Measurements from ENCODE around the gene WDR6.
A peak's percentile ranks its signal among the peaks of the same experiment; 100 is the strongest.

The WDR6 gene

DNA sequence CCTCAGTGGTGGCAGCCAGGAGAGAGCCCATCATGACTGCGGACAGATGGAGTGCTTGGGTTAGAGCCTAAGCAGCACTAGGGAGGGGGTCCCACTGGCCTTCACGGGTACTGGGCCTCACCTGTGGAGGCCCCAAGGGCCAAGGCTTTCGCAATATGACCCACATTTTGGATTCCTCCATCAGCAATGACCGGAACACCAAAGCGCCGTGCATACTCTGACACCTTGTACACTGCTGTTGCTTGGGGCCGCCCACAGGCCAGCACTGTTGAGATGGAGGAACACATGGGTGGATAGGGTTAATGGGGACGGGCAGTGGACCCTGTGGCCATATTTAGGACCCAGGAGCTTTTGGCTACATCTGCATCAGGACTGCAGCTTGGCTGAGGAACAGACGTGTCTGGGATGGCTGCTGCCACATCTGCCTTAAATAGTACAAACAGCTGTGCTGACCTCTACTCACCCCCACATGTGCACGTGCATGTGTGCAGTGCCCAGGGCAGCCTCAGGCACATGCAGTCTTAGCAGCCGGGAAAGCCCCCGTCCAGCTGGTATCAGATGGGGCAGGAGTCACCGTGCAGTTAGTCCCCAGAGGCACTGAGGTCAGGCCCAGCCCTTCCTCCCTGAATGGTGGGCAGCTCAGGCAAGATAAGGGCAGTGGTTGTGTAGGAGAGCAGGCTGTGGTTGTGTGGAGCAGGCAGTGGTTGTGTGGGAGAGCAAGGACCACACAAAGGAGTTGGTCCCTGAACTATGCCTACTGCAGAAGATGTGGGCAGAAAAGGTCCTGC is 18.0 kb downstream of the WDR6 start:
- no peak overlapping the region for H3K9ac ChIP-seq (ENCODE audit: low read length)
- H3K4me3 ChIP-seq (ENCODE audit: insufficient read depth, low read length, poor library complexity, severe bottlenecking), result no peak overlapping the region
- no peaks in the 10 kb centered on the region for H3K9me3 ChIP-seq (ENCODE audit: insufficient read depth, low read length)
- H2AFZ ChIP-seq (ENCODE audit: low read depth, low read length, severe bottlenecking), result no peak overlapping the region
- 0 out of 2 replicates have a peak, but pooled peaks cover 11% of the 10 kb centered on the region for H3K36me3 ChIP-seq (ENCODE audit: low read length)
- peak overlapping the region; percentile 21 for H3K4me2 ChIP-seq (ENCODE audit: low read depth, low read length, poor library complexity, severe bottlenecking)
- peak overlapping the region; percentile 61 for H3K27ac ChIP-seq (ENCODE audit: low read depth, low read length)
- no peaks in the 10 kb centered on the region for H3K27me3 ChIP-seq (ENCODE audit: low read length)
- peaks cover 35% of the 10 kb centered on the region for H3K79me2 ChIP-seq (ENCODE audit: insufficient read depth, low read length)
- no peaks in the 10 kb centered on the region for H3K9me2 ChIP-seq (replicated peaks; ENCODE audit: insufficient read depth, low read length)
- peaks cover 26% of the 10 kb centered on the region for H3F3A ChIP-seq (ENCODE audit: insufficient read depth)
- no peak for TF ChIP-seq EZH2phosphoT487 (conservative IDR thresholded peaks at IDR 0.05; ENCODE audit: low read length)
- TF ChIP-seq, protein P1, sequence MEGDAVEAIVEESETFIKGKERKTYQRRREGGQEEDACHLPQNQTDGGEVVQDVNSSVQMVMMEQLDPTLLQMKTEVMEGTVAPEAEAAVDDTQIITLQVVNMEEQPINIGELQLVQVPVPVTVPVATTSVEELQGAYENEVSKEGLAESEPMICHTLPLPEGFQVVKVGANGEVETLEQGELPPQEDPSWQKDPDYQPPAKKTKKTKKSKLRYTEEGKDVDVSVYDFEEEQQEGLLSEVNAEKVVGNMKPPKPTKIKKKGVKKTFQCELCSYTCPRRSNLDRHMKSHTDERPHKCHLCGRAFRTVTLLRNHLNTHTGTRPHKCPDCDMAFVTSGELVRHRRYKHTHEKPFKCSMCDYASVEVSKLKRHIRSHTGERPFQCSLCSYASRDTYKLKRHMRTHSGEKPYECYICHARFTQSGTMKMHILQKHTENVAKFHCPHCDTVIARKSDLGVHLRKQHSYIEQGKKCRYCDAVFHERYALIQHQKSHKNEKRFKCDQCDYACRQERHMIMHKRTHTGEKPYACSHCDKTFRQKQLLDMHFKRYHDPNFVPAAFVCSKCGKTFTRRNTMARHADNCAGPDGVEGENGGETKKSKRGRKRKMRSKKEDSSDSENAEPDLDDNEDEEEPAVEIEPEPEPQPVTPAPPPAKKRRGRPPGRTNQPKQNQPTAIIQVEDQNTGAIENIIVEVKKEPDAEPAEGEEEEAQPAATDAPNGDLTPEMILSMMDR (IDR thresholded peaks at IDR 0.05; ENCODE audit: insufficient read depth, low read length, poor library complexity, severe bottlenecking), result no peak
- no peaks in the 10 kb centered on the region for H4K20me1 ChIP-seq (ENCODE audit: low read depth, low read length)

DNA sequence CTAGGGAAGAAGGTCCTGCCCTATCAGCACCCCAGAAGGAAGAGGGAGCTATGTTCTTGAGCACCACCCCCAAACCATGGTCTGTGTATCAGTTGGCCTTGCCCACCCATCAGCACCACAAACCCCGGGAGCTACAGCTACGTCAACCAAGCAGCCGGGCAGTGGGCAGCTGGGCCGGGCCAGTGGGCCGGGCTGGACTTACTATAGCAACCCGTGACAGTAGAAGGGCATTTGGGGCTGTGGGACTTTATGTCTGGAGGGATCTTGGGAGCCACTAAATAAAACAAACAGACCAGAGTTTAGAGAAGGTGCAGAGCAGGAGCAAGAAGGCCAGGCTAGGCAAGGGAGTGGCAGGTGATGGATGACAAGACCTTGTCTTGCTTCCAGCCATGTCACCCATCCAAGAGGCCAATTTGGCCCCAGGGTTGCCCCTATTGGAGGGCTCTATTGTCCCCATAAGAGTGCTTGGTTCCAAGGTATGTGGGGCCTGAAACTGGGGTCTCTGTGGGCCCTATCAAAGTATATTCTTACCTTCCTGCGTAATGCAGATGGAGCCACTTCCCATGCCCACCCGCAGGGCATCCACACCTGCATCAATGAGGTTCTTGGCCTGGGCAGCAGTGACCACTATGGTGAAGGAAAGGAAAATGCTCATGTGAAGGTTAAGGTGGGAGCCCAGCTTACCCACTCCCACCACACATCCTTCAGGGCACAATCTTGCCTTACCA is 18.8 kb downstream of the WDR6 start:
- no peak overlapping the region for H3K4me3 ChIP-seq (ENCODE audit: insufficient read depth, low read length, poor library complexity, severe bottlenecking)
- no peaks in the 10 kb centered on the region for H3K9me3 ChIP-seq (ENCODE audit: insufficient read depth, low read length)
- H3K27ac ChIP-seq (ENCODE audit: low read depth, low read length), result peak overlapping the region; percentile 61
- H3K79me2 ChIP-seq (ENCODE audit: insufficient read depth, low read length), result peaks cover 30% of the 10 kb centered on the region
- H3K9me2 ChIP-seq (replicated peaks; ENCODE audit: insufficient read depth, low read length), result no peaks in the 10 kb centered on the region
- H3K4me2 ChIP-seq (ENCODE audit: low read depth, low read length, poor library complexity, severe bottlenecking), result peak overlapping the region; percentile 21
- H3K9ac ChIP-seq (ENCODE audit: low read length), result no peak overlapping the region
- H3F3A ChIP-seq (ENCODE audit: insufficient read depth), result peaks cover 33% of the 10 kb centered on the region
- H4K20me1 ChIP-seq (ENCODE audit: low read depth, low read length), result no peaks in the 10 kb centered on the region
- no peak overlapping the region for H2AFZ ChIP-seq (ENCODE audit: low read depth, low read length, severe bottlenecking)
- H3K27me3 ChIP-seq (ENCODE audit: low read length), result no peaks in the 10 kb centered on the region
- no peak for TF ChIP-seq EZH2phosphoT487 (conservative IDR thresholded peaks at IDR 0.05; ENCODE audit: low read length)
- TF ChIP-seq, protein P1 (IDR thresholded peaks at IDR 0.05; ENCODE audit: insufficient read depth, low read length, poor library complexity, severe bottlenecking), result no peak
- 0 out of 2 replicates have a peak, but pooled peaks cover 11% of the 10 kb centered on the region for H3K36me3 ChIP-seq (ENCODE audit: low read length)

DNA sequence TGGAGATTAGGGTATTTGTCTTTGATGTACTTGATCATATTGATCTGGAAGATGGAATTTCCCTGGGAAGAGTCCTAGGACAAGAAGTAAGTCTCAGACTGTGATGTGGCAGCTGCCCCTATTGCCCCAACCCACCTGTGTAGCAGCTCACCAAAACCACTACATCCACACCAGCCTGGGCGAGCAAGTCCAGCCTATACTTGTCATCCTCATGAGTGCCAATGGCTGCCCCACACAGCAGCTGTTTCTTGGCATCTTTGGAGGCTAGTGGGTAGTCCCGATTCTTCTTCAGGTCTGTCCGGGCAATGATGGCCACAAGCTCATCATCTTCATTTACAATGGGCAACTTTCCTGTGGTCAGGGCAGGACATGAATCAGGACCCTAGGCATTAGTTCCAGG is 19.3 kb downstream of the WDR6 start:
- Histone ChIP-seq H3K36me3 (ENCODE audit: low read length) (0 out of 2 replicates have a peak, but pooled peaks cover 11% of the 10 kb centered on the region), H3K79me2 (ENCODE audit: insufficient read depth, low read length) (peaks cover 30% of the 10 kb centered on the region)

More for the DNA sequence above, 19.3 kb downstream of the WDR6 start:
- TF ChIP-seq, protein P1 (IDR thresholded peaks at IDR 0.05; ENCODE audit: insufficient read depth, low read length, poor library complexity, severe bottlenecking), result no peak
- no peak for TF ChIP-seq EZH2phosphoT487 (conservative IDR thresholded peaks at IDR 0.05; ENCODE audit: low read length)
- no peak overlapping the region for H2AFZ ChIP-seq (ENCODE audit: low read depth, low read length, severe bottlenecking)
- H3K4me3 ChIP-seq (ENCODE audit: insufficient read depth, low read length, poor library complexity, severe bottlenecking), result no peak overlapping the region
- no peak overlapping the region for H3K9ac ChIP-seq (ENCODE audit: low read length)
- no peak overlapping the region for H3K27ac ChIP-seq (ENCODE audit: low read depth, low read length)
- no peaks in the 10 kb centered on the region for H4K20me1 ChIP-seq (ENCODE audit: low read depth, low read length)
- no peaks in the 10 kb centered on the region for H3K9me2 ChIP-seq (replicated peaks; ENCODE audit: insufficient read depth, low read length)
- H3F3A ChIP-seq (ENCODE audit: insufficient read depth), result peaks cover 33% of the 10 kb centered on the region
- no peaks in the 10 kb centered on the region for H3K27me3 ChIP-seq (ENCODE audit: low read length)
- H3K4me2 ChIP-seq (ENCODE audit: low read depth, low read length, poor library complexity, severe bottlenecking), result no peak overlapping the region
- no peaks in the 10 kb centered on the region for H3K9me3 ChIP-seq (ENCODE audit: insufficient read depth, low read length)
